ENCODE results near the gene MORC4.

GRCh38 chrX:106946464-106946863, 53.5 kb downstream of the MORC4 start:
- TF ChIP-seq, protein P1, sequence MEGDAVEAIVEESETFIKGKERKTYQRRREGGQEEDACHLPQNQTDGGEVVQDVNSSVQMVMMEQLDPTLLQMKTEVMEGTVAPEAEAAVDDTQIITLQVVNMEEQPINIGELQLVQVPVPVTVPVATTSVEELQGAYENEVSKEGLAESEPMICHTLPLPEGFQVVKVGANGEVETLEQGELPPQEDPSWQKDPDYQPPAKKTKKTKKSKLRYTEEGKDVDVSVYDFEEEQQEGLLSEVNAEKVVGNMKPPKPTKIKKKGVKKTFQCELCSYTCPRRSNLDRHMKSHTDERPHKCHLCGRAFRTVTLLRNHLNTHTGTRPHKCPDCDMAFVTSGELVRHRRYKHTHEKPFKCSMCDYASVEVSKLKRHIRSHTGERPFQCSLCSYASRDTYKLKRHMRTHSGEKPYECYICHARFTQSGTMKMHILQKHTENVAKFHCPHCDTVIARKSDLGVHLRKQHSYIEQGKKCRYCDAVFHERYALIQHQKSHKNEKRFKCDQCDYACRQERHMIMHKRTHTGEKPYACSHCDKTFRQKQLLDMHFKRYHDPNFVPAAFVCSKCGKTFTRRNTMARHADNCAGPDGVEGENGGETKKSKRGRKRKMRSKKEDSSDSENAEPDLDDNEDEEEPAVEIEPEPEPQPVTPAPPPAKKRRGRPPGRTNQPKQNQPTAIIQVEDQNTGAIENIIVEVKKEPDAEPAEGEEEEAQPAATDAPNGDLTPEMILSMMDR (IDR thresholded peaks at IDR 0.05): no peak
- TF ChIP-seq POLR2A (IDR thresholded peaks at IDR 0.05) (no peak), POLR2AphosphoS5 (IDR thresholded peaks at IDR 0.05) (no peak)
